ENCODE measurements around the gene AQP1. TPM values are rescaled to one million over a fixed set of nuclear protein-coding genes. Genes with fewer than 3 reads are reported as not detected.

AQP1 gene
- total RNA-seq, 1 donor from 2014 or later = 6.7 TPM

- Mint-ChIP-seq H3K9me3 (ENCODE audit: unreplicated experiment) (no peaks in the 10 kb centered on the region), H3K4me3 (ENCODE audit: unreplicated experiment) (no peak overlapping the region), H3K4me1 (ENCODE audit: unreplicated experiment) (peaks cover 40% of the 10 kb centered on the region), H3K36me3 (ENCODE audit: unreplicated experiment) (no peaks in the 10 kb centered on the region), H3K27me3 (ENCODE audit: unreplicated experiment) (peaks cover 39% of the 10 kb centered on the region), H3K27ac (ENCODE audit: unreplicated experiment) (peak overlapping the region; percentile 90)
- no peak for TF ChIP-seq CTCF (IDR thresholded peaks at IDR 0.05)
- DNase-seq (ENCODE audit: extremely low spot score, unreplicated experiment) = peak; percentile 88
These were observed 18.3 kb upstream of the AQP1 start for GRCh38 chr7:30893357-30893756.

GRCh38 chr7:30894009-30894408, 17.6 kb upstream of the AQP1 start:
- H3K4me1 Mint-ChIP-seq (ENCODE audit: unreplicated experiment) = peaks cover 34% of the 10 kb centered on the region
- H3K4me3 Mint-ChIP-seq (ENCODE audit: unreplicated experiment) = no peak overlapping the region
- no peaks in the 10 kb centered on the region for H3K9me3 Mint-ChIP-seq (ENCODE audit: unreplicated experiment)
- no peak for TF ChIP-seq CTCF (IDR thresholded peaks at IDR 0.05)
- peak overlapping the region; percentile 90 for H3K27ac Mint-ChIP-seq (ENCODE audit: unreplicated experiment)
- H3K36me3 Mint-ChIP-seq (ENCODE audit: unreplicated experiment) = no peaks in the 10 kb centered on the region
- H3K27me3 Mint-ChIP-seq (ENCODE audit: unreplicated experiment) = peaks cover 32% of the 10 kb centered on the region
- no peak for DNase-seq (ENCODE audit: extremely low spot score, unreplicated experiment)

GRCh38 chr7:30894866-30895605, 16.6 kb upstream of the AQP1 start:
- Mint-ChIP-seq H3K36me3 (ENCODE audit: unreplicated experiment) (no peaks in the 10 kb centered on the region), H3K27ac (ENCODE audit: unreplicated experiment) (no peak overlapping the region), H3K4me1 (ENCODE audit: unreplicated experiment) (peaks cover 40% of the 10 kb centered on the region), H3K27me3 (ENCODE audit: unreplicated experiment) (peaks cover 24% of the 10 kb centered on the region), H3K4me3 (ENCODE audit: unreplicated experiment) (no peak overlapping the region), H3K9me3 (ENCODE audit: unreplicated experiment) (no peaks in the 10 kb centered on the region)
- DNase-seq (ENCODE audit: extremely low spot score, unreplicated experiment) = no peak
- peak; percentile 28 for TF ChIP-seq CTCF (IDR thresholded peaks at IDR 0.05)

GRCh38 chr7:30896036-30896435, 15.6 kb upstream of the AQP1 start:
- Mint-ChIP-seq H3K4me3 (ENCODE audit: unreplicated experiment) (no peak overlapping the region), H3K4me1 (ENCODE audit: unreplicated experiment) (peaks cover 45% of the 10 kb centered on the region), H3K27ac (ENCODE audit: unreplicated experiment) (no peak overlapping the region), H3K9me3 (ENCODE audit: unreplicated experiment) (no peaks in the 10 kb centered on the region), H3K36me3 (ENCODE audit: unreplicated experiment) (no peaks in the 10 kb centered on the region), H3K27me3 (ENCODE audit: unreplicated experiment) (peaks cover 14% of the 10 kb centered on the region)
- no peak for DNase-seq (ENCODE audit: extremely low spot score, unreplicated experiment)
- TF ChIP-seq CTCF (IDR thresholded peaks at IDR 0.05) = no peak

GRCh38 chr7:30896783-30897637, 14.6 kb upstream of the AQP1 start:
- no peak overlapping the region for H3K4me3 Mint-ChIP-seq (ENCODE audit: unreplicated experiment)
- no peaks in the 10 kb centered on the region for H3K9me3 Mint-ChIP-seq (ENCODE audit: unreplicated experiment)
- H3K27ac Mint-ChIP-seq (ENCODE audit: unreplicated experiment) = no peak overlapping the region
- H3K36me3 Mint-ChIP-seq (ENCODE audit: unreplicated experiment) = no peaks in the 10 kb centered on the region
- TF ChIP-seq CTCF (IDR thresholded peaks at IDR 0.05) = no peak
- no peak for DNase-seq (ENCODE audit: extremely low spot score, unreplicated experiment)
- peaks cover 45% of the 10 kb centered on the region for H3K4me1 Mint-ChIP-seq (ENCODE audit: unreplicated experiment)
- peaks cover 13% of the 10 kb centered on the region for H3K27me3 Mint-ChIP-seq (ENCODE audit: unreplicated experiment)
